DOHH2 (cell line): ENCODE data around the gene DAAM1.

Experiments
- CTCF ChIP-seq: fragments of 200-600 bp; sonication (generic); IDR thresholded peaks from one replicate; pipeline ENCODE4 v1.5.1; 2014; ENCODE audit warnings: antibody characterized with exemption, mild to moderate bottlenecking, low read depth, low read length; ENCODE audit not compliant: poor library complexity, severe bottlenecking
- EZH2phosphoT487 ChIP-seq: fragments of 200-600 bp; sonication (generic); IDR thresholded peaks from 2 replicates; pipeline ENCODE4 v1.6.1; 2017; ENCODE audit warnings: borderline replicate concordance, mild to moderate bottlenecking, antibody characterized with exemption, low read length, moderate library complexity, mixed read lengths

DNA sequence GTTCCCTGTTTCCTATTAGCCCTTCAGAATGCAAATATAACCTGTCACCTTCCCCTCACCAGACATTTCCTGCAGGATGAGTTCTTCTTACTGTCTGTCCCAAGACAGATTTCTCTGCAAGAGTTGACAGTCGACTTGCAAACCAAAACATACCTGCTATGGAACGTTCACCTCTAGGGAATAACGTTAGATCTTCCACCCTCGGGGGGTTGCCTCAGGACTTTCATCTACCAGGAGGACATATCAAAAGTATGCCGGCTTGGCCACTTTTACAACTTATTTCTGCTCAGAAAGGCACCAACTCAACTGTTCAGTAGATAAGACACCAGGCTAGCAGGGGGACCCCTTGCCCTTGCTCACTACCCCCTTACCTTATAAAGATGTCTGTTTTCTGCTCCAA is 92.5 kb downstream of the DAAM1 start:
- TF ChIP-seq CTCF (no peak), EZH2phosphoT487 (no peak)
